ENCODE data around the gene CYP46A1.

CYP46A1 gene

GRCh38 chr14:99698642-99699041 lies 14.5 kb downstream of the CYP46A1 start:
- no peak for TF ChIP-seq EP300 (IDR thresholded peaks at IDR 0.05; ENCODE audit: borderline replicate concordance)
- TF ChIP-seq TEAD4 (IDR thresholded peaks at IDR 0.05) = no peak
- no peak for TF ChIP-seq FOXM1 (IDR thresholded peaks at IDR 0.05; ENCODE audit: borderline replicate concordance, low read depth)
- TF ChIP-seq ZBTB7A (IDR thresholded peaks at IDR 0.05; ENCODE audit: low read depth) = no peak
- no peak for TF ChIP-seq CREB1 (IDR thresholded peaks at IDR 0.05; ENCODE audit: low read depth)
- TF ChIP-seq EGR1 (IDR thresholded peaks at IDR 0.05) = no peak
- no peak for TF ChIP-seq USF1 (IDR thresholded peaks at IDR 0.05)
- no peak for TF ChIP-seq NFIC (IDR thresholded peaks at IDR 0.05)
- no peak for TF ChIP-seq YY1 (IDR thresholded peaks at IDR 0.05; ENCODE audit: low read depth)
- no peak for TF ChIP-seq TAF1 (IDR thresholded peaks at IDR 0.05; ENCODE audit: low read depth)

- no peak for TF ChIP-seq TAF1 (IDR thresholded peaks at IDR 0.05; ENCODE audit: low read depth)
- no peak for TF ChIP-seq ZBTB7A (IDR thresholded peaks at IDR 0.05; ENCODE audit: low read depth)
- TF ChIP-seq EGR1 (IDR thresholded peaks at IDR 0.05) = no peak
- TF ChIP-seq MAX (IDR thresholded peaks at IDR 0.05) = no peak
- no peak for TF ChIP-seq FOXM1 (IDR thresholded peaks at IDR 0.05; ENCODE audit: borderline replicate concordance, low read depth)
- TF ChIP-seq RAD21 (IDR thresholded peaks at IDR 0.05; ENCODE audit: low read depth) = no peak
- TF ChIP-seq EP300 (IDR thresholded peaks at IDR 0.05; ENCODE audit: borderline replicate concordance) = no peak
- TF ChIP-seq YY1 (IDR thresholded peaks at IDR 0.05; ENCODE audit: low read depth) = no peak
- TF ChIP-seq CREB1 (IDR thresholded peaks at IDR 0.05; ENCODE audit: low read depth) = no peak
- no peak for TF ChIP-seq NFIC (IDR thresholded peaks at IDR 0.05)
These were observed 15.1 kb downstream of the CYP46A1 start for GRCh38 chr14:99699085-99699760.

- TF ChIP-seq NFIC (IDR thresholded peaks at IDR 0.05) (no peak), EP300 (IDR thresholded peaks at IDR 0.05; ENCODE audit: borderline replicate concordance) (no peak), MAX (IDR thresholded peaks at IDR 0.05) (no peak), EGR1 (IDR thresholded peaks at IDR 0.05) (no peak), USF1 (IDR thresholded peaks at IDR 0.05) (no peak), TAF1 (IDR thresholded peaks at IDR 0.05; ENCODE audit: low read depth) (no peak), TEAD4 (IDR thresholded peaks at IDR 0.05) (no peak), ZBTB7A (IDR thresholded peaks at IDR 0.05; ENCODE audit: low read depth) (no peak), TCF12 (IDR thresholded peaks at IDR 0.05; ENCODE audit: low read depth) (no peak), RAD21 (IDR thresholded peaks at IDR 0.05; ENCODE audit: low read depth) (no peak)
These were observed 15.8 kb downstream of the CYP46A1 start for GRCh38 chr14:99699861-99700260.

GRCh38 chr14:99700379-99700778 lies 16.3 kb downstream of the CYP46A1 start:
- TF ChIP-seq TCF12 (IDR thresholded peaks at IDR 0.05; ENCODE audit: low read depth) (no peak), REST (IDR thresholded peaks at IDR 0.05; ENCODE audit: low read depth) (no peak), EP300 (IDR thresholded peaks at IDR 0.05; ENCODE audit: borderline replicate concordance) (no peak), CREB1 (IDR thresholded peaks at IDR 0.05; ENCODE audit: low read depth) (no peak), FOXM1 (IDR thresholded peaks at IDR 0.05; ENCODE audit: borderline replicate concordance, low read depth) (no peak)

- no peak for TF ChIP-seq CEBPB (IDR thresholded peaks at IDR 0.05)
- TF ChIP-seq NFIC (IDR thresholded peaks at IDR 0.05) = no peak
- TF ChIP-seq YY1 (IDR thresholded peaks at IDR 0.05; ENCODE audit: low read depth) = no peak
- no peak for TF ChIP-seq RAD21 (IDR thresholded peaks at IDR 0.05; ENCODE audit: low read depth)
- TF ChIP-seq REST (IDR thresholded peaks at IDR 0.05; ENCODE audit: low read depth) = no peak
- TF ChIP-seq ZBTB7A (IDR thresholded peaks at IDR 0.05; ENCODE audit: low read depth) = no peak
These were observed 17.2 kb downstream of the CYP46A1 start for GRCh38 chr14:99701260-99701659.

- TF ChIP-seq NFIC (IDR thresholded peaks at IDR 0.05) = no peak
These were observed 18.0 kb downstream of the CYP46A1 start for GRCh38 chr14:99702115-99702514.
